Fibroblast of skin of abdomen (primary cell): Measurements from ENCODE around the gene ANKRD13A. TPM values are rescaled to one million over a fixed set of nuclear protein-coding genes. Genes with fewer than 3 reads are reported as not detected.

ENCODE experiments used
- DNase-seq: peaks from one replicate; pipeline ENCODE4 v3.0.0-alpha.2; 2013
- polyA plus RNA-seq, 2 experiments: library from polyadenylated mRNA; unstranded; fragments of 120-200 nt; gene quantifications; one replicate each; pipeline ENCODE4 v1.2.1, GENCODE V29; 2013; ENCODE audit not compliant: insufficient read length in 2 of 2

Gene ANKRD13A
- 78.9 TPM for polyA plus RNA-seq (2013, experiment 1 of 2; ENCODE audit: insufficient read length)
- polyA plus RNA-seq (2013, experiment 2 of 2; ENCODE audit: insufficient read length): 78.4 TPM

DNA sequence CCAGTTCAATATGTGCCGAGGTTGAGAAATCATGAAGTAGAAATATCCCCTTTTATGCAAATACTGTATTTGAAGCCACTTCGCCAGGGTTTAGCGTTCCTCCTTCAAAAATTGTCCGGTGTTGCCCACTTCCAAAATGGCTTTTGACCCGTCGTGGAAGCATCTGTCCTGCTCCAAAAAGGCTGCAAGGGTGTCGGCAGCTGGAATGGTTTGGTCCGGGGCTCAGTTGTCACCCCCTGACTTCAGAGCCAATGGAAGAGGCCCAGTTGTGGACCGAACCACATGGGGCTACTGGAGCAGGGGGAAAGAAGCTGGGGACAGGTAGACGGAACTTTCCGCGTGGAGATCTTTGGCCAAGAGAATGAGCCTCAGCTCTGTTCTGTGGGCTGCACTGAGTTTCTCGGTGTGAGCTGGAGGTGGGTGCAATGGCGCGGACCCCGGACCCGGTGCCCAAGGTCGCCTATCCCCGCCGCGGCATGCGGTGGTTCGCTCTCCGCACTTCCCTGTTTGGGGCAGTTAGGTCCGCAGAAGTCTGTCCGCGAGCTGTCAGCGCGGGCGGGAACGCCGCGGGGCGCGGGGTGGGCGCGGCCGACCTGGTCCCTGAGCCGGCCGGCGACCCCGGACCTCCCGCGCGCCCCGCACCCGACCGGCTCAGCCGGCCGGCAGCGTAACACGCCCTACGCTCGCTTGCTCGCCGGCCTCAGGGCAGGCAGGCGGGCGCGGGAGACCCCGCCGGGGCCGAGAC lies at the start of gene ANKRD13A:
Gene ANKRD13A (plus strand): TSS at position 527 of the 745 bp plus-strand sequence. CDS start 259 bp downstream, outside the sequence.
- peak; percentile 96 for DNase-seq

DNA sequence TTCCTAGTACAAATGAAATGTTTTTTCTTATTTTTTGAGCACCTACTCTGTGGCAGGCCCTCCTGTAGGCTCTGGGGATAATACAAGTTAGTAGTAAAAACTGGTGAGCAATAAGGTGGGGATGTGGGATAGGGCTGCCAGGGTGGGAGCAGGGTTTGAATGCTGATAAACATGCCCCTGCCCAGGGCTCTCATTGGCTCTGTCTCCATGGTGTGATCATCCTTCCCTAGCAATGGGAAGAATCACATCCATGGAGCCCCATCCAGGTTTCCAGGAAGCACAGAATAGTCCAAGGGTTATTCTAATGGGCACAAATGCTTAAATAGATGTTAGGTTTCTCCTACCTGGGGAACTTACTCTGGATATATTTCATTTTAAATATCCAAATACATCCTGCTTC lies 48.6 kb upstream of the ANKRD13A start:
- DNase-seq: no peak

DNA sequence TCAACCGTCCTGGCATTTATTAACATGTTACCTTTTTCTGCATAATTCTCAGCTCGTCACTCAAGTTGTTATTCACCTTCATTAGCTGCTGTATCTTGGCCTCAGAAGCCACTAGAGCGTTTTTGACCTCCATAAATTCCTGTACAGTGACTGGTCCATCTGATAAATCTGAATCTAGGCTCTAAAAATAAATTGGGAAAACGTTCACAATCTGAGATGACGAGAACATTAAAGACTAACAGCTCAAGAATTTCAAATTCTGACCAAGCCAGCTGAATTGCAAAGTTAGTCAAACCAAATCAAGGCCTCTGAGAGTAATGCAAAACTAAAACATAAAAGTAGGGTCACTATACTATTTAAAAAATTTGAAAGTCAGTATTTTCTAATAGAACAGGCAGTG lies 48.1 kb upstream of the ANKRD13A start:
- DNase-seq: peak; percentile 90

DNA sequence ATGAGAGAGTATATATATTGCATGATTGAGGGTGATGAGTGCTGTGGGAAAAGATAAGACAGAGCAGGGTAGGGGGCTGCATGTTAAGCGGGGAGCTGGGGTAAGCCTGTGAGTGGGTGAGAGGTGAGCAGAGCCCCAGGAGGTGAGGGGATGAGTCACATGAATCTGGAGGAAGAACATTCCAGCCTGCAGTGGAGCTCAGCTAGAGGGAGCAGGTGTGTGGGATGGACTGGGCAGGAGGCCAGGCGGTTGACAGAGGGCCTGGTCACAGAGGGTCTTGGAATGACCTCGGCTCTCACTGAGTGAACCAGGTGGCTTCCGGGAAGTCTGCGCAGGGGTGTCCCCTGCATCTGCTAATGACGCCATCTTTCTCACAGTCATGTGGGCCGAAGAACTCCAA lies 47.5 kb upstream of the ANKRD13A start:
- peak; percentile 74 for DNase-seq

DNA sequence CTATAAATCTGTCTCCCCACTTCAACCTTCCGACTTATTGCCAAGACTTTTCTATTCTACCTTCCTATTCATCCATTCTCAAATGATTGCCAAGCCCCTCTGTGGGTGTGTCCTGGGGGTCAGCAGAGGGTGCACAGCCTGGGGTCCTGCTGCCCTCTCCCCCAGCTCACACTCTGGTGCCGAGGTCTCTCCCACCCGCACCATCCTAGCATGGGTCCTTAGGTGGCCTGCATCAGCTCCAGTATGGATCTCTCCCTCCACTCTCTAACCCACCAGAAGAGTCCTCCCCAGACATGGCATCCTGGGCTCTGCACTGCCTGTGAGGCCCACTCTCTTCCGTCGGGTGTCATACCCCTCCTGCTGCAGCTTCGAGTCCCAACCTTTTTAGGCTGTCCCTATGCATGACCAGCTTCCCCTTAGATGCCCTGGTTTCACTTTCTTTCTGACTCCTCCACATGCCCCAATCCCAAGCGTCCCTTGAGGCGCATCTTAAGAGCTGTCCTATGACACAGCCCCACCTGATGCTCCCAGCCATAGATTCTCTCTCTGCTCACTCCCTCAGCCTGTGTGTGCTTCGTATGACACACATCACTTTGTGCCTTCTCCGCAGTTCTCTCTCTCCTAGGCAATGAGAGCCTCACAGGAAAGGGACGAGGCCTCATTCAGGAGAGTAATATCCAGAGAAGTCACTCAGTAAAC lies 46.9 kb upstream of the ANKRD13A start:
- no peak for DNase-seq

DNA sequence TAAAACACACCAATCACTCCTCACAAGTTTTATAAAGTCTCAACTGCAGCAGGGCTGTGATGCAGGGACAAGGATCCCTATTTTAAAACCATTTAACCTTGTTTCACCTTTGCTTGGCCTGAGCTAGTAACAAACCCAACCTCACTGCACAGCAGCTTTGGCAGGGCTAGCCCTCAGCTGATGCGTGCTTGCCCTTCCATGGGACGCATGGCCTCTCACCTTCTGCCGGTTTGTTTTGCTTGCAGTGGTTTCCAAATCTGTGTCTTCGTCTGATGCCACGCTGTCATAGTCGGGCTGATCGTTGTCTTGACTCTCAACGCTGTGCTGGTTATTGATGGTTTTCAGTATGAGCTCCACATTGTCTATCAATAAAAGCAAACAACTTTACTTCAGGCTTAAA lies 46.4 kb upstream of the ANKRD13A start:
- no peak for DNase-seq

DNA sequence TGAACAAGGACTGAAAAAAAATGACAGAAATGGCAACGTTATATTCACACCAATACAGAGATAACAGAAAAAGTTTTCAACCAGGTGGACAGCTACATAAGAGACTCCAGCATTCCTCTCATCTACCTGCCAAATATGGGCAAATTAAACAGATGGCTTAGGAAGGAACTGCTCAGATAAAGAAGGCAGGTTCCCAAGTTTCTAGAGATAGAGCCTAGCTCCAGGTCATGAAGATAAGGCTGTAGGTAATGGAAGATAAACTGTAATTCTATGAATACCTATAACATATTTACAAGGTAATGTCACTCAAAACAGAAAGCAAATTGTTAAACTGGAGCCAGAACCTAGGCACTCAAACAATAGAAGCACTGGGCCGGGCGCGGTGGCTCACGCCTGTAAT lies 45.6 kb upstream of the ANKRD13A start:
- no peak for DNase-seq

DNA sequence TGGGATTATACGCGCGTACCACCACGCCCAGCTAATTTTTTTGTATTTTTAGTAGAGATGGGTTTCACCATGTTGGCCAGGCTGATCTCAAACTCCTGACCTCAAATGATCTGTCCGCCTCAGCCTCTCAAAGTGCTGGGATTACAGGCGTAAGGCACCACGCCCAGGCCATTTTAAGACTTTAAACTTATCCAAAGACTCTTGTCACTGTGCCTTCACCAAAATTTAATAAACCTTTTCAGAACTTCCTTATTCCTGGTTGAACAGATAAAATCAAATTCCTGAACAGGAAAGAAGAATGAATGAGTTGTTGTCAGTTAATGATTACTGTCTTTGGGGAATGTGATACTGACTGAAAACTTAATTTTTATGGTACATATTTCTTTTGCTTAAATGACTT lies 40.9 kb upstream of the ANKRD13A start:
- no peak for DNase-seq

DNA sequence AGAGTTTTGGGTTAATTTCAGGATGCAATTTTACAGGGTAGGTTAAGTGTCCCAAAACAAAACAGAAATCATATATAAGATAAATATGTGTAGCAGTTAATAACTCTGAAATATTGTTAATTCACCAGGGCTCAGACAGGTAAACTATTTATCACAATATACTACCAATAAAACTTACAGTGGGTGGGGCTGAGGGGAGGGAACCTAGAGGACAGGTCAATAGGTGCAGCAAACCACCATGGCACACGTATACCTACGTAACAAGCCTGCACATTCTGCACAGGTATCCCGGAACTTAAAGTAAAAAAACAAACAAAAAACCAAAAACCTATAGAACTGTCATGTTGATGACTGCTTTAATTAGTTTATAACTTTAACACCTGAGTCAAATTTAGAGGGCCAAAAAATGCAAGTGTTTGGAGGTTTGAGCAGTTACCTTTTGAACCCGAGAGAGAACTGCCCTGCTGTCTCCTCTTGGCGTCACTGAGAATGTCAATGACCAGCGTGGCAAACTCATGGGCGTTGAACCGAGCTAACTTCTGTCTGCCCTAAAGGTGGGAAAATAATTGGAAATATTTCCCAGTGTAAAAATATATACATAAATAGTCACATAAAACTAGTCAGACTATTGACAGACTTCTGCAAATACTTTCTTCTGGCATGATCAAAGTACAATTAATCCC lies 39.7 kb upstream of the ANKRD13A start:
- DNase-seq: no peak

DNA sequence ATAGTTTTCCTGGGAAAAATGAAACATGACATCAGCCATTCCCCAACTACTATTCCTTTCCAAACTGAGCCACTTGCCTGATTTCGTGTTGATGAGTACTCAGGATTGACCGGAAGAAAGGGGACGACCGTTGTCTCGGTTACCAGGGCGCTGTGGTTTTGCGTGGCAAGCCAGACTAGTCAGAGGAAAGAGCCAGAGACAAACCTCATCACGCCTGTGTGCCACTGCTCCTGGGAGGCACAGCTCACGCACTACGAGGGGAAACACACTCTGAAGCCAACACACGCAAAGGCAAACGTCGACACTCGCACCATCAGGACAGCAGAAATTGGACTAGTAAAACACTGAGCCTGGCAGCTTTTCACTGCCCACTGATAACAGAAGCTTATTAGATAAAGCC lies 38.0 kb upstream of the ANKRD13A start:
- no peak for DNase-seq

DNA sequence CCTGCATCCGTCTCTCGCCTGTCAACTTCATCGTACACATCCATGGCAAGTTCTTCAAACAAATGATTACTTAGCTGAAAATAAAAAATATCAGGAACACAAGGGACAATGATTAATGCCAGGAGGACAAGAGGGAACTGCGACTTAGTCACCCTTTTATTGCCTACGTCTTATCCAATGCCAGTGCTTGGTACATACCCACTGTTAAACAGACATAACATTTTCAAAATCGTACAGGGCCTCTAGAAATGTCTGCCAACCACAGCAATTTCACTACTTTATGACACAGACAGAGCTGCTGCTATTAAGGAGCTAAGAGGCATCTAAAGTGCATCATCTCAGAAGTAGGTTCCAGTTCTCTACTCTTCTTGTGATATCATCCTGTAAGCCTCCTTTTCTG lies 37.6 kb upstream of the ANKRD13A start:
- DNase-seq: no peak

DNA sequence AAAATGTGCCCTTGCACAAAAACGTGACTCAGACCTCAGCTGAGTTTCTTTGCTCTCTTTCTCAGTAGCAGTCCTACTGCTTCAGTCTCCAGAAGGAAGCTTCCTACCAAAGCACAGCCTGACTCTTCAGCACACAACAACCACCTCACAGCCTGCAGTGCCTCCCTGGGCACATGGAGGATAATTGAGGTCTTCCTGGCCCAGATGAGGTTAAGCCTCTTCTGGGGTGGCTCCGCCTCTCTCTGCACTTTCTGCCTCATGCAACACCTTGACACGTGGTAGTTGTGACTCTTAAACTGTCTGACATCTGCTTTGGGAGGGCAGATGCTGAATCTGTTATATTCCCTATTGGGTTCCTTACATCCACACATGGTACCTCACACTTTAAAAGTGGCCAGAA lies 36.8 kb upstream of the ANKRD13A start:
- no peak for DNase-seq

DNA sequence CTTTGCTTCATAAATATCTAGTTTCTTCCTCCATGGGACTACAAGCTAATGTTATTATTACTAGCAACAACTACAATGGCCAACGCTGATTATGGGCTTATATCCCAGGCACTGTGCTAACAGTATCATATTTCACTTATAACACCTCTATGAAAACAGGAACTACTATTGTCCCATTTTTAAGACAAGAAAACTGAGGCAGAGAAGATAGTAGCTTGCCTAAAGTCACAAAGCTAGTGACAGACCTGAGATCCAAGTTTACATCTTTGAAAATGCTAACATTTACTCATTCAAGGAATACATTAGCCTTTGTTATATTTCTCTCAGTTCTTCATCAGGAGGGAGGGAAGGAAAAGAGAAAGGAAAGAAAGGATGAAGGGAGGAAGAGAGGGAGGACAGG lies 35.9 kb upstream of the ANKRD13A start:
- no peak for DNase-seq

DNA sequence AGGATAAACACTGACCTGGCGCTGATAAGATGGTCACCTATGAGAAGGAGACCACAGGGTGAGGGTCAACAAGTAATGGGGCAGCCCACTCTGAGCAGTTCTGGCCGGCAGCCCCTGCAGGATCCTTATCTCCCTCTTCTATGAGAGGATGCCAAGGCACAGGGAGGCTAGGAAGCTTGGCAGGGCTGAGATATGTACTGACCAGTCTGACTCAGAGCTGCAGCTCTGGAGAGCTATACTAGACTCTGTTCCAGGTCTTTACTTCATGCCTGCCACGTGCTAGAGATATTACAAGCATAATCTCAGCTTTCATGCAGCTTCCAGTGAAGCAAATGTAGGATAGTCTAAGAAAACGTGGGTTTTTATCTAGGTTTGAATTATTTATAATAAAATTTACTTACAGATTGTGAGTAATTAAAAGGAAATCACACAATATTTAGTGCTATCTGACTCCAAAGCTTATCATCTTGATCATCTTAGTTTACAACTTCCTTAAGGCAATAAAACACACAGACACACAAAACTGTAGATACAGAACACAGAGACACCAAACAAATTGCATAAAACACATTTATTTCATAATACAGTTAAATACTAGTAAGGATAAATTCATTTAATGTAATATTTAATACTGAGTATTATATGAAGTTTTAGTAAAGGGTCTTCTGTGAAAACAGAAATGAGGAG lies 35.3 kb upstream of the ANKRD13A start:
- no peak for DNase-seq

DNA sequence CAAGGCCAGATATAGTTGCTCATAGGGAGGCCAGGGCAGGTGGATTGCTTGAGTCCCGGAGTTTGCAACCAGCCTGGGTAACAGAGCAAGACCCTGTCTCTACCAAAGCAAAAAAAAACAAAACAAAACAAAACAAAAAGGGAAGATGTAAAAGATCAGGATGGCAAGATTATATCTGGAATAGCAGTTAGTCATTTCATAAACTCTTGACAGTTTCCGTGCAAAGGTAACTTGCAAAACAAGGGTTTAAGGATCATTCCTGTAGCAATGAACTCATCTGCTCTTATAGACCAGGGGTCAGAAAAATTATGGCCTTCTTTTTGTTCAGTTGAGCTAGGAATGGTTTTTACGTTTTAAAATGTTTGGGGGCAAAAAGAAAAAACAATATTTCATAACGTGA lies 32.7 kb upstream of the ANKRD13A start:
- DNase-seq: no peak

DNA sequence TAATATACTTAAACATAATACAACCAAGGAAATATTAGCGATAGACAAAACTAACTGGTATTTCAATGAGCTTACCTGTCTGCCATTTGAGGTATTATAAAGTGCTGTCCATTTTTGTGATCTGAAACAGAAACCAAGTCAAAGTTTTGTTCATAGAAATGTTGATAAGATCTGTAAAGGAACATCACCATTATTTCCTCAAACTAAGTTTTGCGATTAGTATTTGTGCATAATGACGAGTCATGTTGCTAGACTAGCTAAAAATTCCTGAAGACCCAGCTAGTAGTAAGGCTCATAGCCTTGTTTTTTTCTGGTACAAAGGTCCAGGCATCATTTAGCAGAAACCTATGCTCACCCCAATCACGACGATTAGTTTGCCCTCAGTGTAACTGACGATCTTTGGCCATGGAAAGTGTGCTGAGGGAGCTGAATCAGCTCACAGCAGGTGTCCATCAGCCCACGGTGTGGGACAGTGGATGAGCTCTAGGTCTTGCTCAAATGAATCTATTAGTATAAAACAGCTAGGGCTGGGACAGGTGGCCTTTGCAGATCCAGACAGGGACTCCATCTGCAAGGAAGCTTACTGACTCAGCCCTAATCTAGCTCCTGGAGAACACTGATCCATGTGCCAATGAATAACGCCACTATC lies 31.7 kb upstream of the ANKRD13A start:
- no peak for DNase-seq

DNA sequence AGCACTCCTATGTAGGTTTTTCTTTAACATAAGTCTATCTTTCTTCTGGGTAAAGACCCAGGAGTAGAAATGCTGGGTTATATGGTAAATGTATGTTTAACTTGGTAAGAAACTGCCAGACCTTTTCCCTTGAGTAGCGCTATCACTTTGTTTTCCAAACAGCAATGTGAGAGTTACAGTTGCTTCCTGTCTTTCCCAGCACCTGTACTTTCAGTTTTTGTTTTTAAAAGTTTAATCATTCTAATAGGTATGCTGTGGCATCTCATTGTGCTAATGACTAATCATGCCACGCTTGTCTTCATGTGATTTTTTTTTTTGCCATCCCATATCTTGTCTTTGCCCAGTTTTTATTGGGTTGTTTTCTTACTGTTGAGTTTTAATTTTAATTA lies 31.2 kb upstream of the ANKRD13A start:
- no peak for DNase-seq

DNA sequence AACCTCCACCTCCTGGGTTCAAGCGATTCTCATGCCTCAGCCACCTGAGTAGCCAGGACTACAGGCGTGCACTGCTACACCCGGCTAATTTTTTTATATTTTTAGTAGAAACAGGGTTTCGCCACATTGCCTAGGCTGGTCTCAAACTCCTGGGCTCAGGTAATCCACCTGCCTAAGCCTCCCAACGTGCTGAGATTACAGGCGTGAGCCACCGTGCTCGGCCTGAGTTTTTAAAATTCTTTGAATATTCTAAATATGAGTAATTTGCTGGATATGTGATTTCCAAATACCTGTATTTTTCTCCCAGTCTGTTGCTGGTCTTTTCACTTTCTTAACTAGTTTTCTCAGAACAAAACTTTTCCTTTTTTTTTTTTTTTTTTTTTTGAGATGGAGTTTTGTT lies 30.4 kb upstream of the ANKRD13A start:
- no peak for DNase-seq

DNA sequence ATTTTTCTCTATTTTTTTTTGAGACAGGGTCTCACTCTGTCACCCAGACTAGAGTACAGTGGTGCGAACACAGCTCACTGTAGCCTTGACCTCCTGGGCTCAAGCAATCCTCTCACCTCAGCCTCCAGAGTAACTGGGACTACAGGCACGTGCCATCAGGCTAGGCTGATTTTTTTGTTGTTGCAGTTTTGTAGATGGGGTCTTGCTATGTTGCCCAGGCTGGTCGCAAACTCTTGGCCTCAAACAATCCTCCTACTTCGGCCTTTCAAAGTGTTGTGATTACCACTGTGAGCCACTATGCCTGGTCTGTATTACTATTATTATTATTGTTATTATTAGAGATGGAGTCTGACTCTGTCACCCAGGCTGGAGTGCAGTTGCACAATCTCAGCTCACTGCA lies 26.4 kb upstream of the ANKRD13A start:
- DNase-seq: no peak

DNA sequence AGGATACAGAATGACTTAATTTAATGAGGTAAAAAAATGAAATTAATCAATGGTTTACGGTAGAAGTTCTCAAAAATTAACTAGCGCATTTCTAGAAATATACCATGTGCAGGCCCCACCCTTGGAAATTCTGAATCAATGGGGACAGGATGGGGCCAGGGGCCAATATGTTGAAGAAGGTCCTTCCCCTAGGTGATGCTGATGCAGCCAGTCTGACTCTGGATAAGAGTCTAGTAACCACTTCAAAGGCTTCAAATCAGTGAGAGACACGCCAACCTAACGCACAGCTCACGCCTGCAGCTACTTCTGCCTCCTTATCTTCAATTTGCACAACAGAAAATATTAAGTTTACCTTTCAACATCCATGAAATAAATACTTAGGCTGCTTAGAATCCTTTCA lies 17.9 kb upstream of the ANKRD13A start:
- DNase-seq: no peak

DNA sequence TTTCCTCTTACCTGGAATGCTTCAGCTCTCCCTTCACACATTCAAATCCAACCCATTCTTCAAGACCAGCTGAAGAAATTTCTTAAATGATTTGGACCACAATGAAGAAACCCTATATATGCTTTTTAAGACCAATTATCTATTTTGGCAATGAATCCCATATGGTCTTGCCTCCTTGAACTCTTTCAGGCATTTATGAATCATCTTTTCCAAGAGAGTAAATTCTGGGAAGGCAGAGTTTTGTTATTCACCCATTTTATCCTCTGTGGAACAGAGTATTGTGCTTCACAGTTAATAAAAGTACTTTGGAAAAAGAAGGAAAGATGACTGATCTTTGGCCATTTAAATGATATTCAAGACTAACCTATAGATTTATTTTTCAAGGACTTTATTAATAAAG lies 17.0 kb upstream of the ANKRD13A start:
- peak; percentile 61 for DNase-seq

DNA sequence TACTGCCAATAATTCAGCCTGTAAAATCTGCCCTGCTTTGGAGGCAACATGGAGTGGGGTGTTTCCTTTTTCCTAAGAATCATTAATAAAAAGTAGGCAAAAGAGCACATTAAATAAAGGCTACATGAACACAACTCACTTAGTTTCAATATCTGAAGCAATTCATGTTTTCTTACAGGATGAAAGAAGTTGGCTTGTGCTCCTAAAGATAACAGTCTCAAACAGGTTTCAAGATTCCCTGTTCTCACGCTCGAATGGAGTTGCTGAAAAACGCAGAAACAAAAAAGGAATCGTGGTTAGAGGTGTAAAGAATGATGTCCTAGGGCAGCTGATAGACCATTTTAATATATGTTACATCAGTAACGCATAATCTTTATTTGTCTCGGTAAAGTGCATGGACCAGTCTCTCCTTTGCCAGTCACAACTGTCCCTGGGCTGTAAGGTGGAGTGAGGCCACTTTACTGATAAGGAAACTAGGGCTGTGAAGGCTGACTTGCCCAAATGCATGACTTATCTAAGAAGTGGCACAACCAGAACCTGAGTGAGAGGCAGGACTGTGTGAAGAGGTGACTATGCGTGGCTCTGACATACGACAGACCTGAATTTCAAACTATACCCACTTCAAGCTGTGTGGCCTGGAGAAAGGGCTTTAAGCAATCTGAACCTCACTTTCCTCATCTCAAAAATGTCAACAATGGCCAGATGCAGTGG lies 15.6 kb upstream of the ANKRD13A start:
- no peak for DNase-seq
